Loucy (cell line): ENCODE measurements around the gene EXOSC2.

Experiments
- H2AFZ ChIP-seq: fragments of 200-600 bp; sonication (generic); 2 replicates; pipeline ENCODE4 v1.6.0; 2016; ENCODE audit warnings: antibody characterized with exemption, mild to moderate bottlenecking, low read length, moderate library complexity
- H3F3A ChIP-seq: fragments of 200-600 bp; 2 replicates; pipeline ENCODE4 v1.6.0; 2016; ENCODE audit warnings: antibody characterized with exemption, low read depth, mild to moderate bottlenecking
- H3K27me3 ChIP-seq: fragments of 200-600 bp; sonication (generic); 2 replicates; pipeline ENCODE4 v1.6.1; 2014; ENCODE audit warnings: low read length, mild to moderate bottlenecking; ENCODE audit not compliant: insufficient read depth, poor library complexity, severe bottlenecking
- H3K36me3 ChIP-seq: fragments of 200-600 bp; sonication (generic); 2 replicates; pipeline ENCODE4 v1.6.1; 2016; ENCODE audit warnings: low read length; ENCODE audit not compliant: insufficient read depth
- H3K4me1 ChIP-seq: fragments of 200-600 bp; sonication (generic); 2 replicates; pipeline ENCODE4 v1.5.1; 2014; ENCODE audit warnings: low read length, mild to moderate bottlenecking; ENCODE audit not compliant: insufficient read depth, poor library complexity, severe bottlenecking
- H3K4me2 ChIP-seq: fragments of 200-600 bp; sonication (generic); 2 replicates; pipeline ENCODE4 v1.6.0; 2014; ENCODE audit warnings: antibody characterized with exemption, low read length, low read depth, mild to moderate bottlenecking; ENCODE audit not compliant: poor library complexity, severe bottlenecking
- H3K4me3 ChIP-seq: fragments of 200-600 bp; sonication (generic); 2 replicates; pipeline ENCODE4 v1.5.1; 2014; ENCODE audit warnings: low read length, mild to moderate bottlenecking, mixed read lengths; ENCODE audit not compliant: poor library complexity, severe bottlenecking
- H3K79me2 ChIP-seq: fragments of 200-600 bp; sonication (generic); 2 replicates; pipeline ENCODE4 v1.6.1; 2014; ENCODE audit warnings: low read length; ENCODE audit not compliant: insufficient read depth
- H3K9ac ChIP-seq: fragments of 200-600 bp; sonication (generic); 2 replicates; pipeline ENCODE4 v1.6.0; 2014; ENCODE audit warnings: mild to moderate bottlenecking, low read depth, low read length, moderate library complexity; ENCODE audit not compliant: poor library complexity, severe bottlenecking
- H3K9me2 ChIP-seq: fragments of 200-600 bp; sonication (generic); replicated peaks from 2 replicates; pipeline ENCODE4 v1.6.1; 2016; ENCODE audit warnings: low read depth, low read length, mixed read lengths
- H3K9me3 ChIP-seq: fragments of 200-600 bp; sonication (generic); 2 replicates; pipeline ENCODE4 v1.6.1; 2014; ENCODE audit warnings: mild to moderate bottlenecking, antibody characterized with exemption, low read length, low read depth; ENCODE audit not compliant: insufficient read depth
- H4K20me1 ChIP-seq: fragments of 200-600 bp; sonication (generic); 2 replicates; pipeline ENCODE4 v1.6.0; 2014; ENCODE audit warnings: antibody characterized with exemption, low read length, mild to moderate bottlenecking; ENCODE audit not compliant: insufficient read depth, poor library complexity, severe bottlenecking
- EZH2phosphoT487 ChIP-seq: fragments of 200-600 bp; IDR thresholded peaks from 2 replicates; pipeline ENCODE4 v1.6.1; 2018; ENCODE audit warnings: antibody characterized with exemption, mild to moderate bottlenecking, moderate library complexity, borderline replicate concordance
- TF ChIP-seq, protein P1 (sequence below): fragments of 200-600 bp; sonication (generic); conservative IDR thresholded peaks from 2 replicates; pipeline ENCODE4 v1.5.1; 2014; ENCODE audit warnings: mild to moderate bottlenecking, antibody characterized with exemption, low read length

The EXOSC2 gene

DNA sequence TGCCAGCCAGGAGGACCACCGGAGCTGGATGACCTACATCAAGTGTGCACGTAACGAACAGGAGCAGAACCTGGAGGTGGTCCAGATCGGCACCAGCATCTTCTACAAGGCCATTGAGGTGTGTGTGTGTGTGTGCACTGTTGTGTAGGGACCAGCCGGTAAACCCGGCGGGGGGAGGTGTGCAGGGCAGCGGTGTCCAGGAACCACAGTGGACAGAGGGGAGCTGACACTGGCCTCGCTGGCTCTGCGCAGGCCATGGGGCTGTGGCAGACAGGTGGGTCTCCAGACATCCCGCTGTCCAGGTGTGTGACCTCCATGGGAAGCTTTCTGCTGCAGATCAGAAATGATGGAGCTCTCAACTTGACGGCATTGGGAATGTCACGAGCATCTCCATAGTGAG, 25.4 kb upstream of the EXOSC2 start:
- Histone ChIP-seq H4K20me1 (no peaks in the 10 kb centered on the region), H3K27me3 (no peaks in the 10 kb centered on the region)

DNA sequence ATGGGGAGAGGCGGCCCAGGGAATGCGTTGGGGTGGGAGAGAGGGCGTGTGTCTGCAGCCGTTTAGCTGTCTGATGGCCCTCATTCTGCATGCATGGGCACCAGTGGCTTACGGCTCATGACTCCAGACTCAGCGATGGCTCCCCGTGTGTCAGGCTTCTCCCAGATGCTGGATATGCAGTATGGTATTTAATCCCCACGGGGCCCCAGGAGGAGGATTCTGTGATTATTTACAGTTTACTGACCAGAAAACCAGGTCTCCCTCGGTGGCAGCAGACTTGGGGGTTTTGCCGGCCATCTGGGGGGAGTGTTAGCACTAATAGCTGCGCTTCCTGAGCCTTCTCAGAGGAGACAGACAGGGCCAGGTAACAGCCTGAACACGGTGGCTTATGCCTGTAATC, 24.9 kb upstream of the EXOSC2 start:
- no peak overlapping the region for H2AFZ ChIP-seq
- H3K9me3 ChIP-seq: no peaks in the 10 kb centered on the region
- H3K79me2 ChIP-seq: no peaks in the 10 kb centered on the region
- TF ChIP-seq, protein P1, sequence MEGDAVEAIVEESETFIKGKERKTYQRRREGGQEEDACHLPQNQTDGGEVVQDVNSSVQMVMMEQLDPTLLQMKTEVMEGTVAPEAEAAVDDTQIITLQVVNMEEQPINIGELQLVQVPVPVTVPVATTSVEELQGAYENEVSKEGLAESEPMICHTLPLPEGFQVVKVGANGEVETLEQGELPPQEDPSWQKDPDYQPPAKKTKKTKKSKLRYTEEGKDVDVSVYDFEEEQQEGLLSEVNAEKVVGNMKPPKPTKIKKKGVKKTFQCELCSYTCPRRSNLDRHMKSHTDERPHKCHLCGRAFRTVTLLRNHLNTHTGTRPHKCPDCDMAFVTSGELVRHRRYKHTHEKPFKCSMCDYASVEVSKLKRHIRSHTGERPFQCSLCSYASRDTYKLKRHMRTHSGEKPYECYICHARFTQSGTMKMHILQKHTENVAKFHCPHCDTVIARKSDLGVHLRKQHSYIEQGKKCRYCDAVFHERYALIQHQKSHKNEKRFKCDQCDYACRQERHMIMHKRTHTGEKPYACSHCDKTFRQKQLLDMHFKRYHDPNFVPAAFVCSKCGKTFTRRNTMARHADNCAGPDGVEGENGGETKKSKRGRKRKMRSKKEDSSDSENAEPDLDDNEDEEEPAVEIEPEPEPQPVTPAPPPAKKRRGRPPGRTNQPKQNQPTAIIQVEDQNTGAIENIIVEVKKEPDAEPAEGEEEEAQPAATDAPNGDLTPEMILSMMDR: no peak
- no peak for TF ChIP-seq EZH2phosphoT487
- H3F3A ChIP-seq: no peaks in the 10 kb centered on the region
- H3K36me3 ChIP-seq: no peaks in the 10 kb centered on the region
- H3K4me2 ChIP-seq: no peak overlapping the region
- H3K27me3 ChIP-seq: no peaks in the 10 kb centered on the region
- no peaks in the 10 kb centered on the region for H3K9me2 ChIP-seq
- H3K4me3 ChIP-seq: no peak overlapping the region
- no peaks in the 10 kb centered on the region for H4K20me1 ChIP-seq
- H3K9ac ChIP-seq: no peak overlapping the region
- H3K4me1 ChIP-seq: peaks cover 7% of the 10 kb centered on the region

More for the DNA sequence above, 25.4 kb upstream of the EXOSC2 start:
- no peaks in the 10 kb centered on the region for H3K36me3 ChIP-seq
- H3K9ac ChIP-seq: no peak overlapping the region
- no peak overlapping the region for H2AFZ ChIP-seq
- no peaks in the 10 kb centered on the region for H3K9me3 ChIP-seq
- H3K4me3 ChIP-seq: no peak overlapping the region
- H3K79me2 ChIP-seq: no peaks in the 10 kb centered on the region
- no peaks in the 10 kb centered on the region for H3F3A ChIP-seq
- peaks cover 7% of the 10 kb centered on the region for H3K4me1 ChIP-seq
- H3K4me2 ChIP-seq: no peak overlapping the region
- no peaks in the 10 kb centered on the region for H3K9me2 ChIP-seq
- TF ChIP-seq EZH2phosphoT487: no peak
- TF ChIP-seq, protein P1: no peak

DNA sequence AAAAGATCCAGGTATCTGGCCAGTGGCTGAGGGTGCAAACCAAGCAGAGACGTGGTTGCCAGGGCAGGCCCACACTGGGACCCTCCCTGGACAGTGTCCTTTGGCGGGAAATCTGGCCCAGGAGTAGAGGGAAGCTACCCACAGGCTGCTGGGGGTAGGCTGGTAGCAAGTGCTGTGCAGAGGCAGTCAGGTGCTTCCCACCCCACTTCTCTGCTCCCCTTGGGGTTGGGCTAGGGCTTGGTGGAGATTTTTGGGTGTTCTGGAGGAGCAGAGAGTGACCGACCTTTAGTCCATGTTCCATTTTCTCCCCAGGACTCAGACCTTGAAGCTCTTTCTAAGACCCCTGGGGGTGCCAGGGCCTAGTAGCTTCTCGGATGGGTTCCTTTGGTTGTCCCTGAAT, 23.6 kb upstream of the EXOSC2 start:
- no peaks in the 10 kb centered on the region for H3K9me2 ChIP-seq
- no peaks in the 10 kb centered on the region for H3K9me3 ChIP-seq
- no peak for TF ChIP-seq EZH2phosphoT487
- TF ChIP-seq, protein P1: no peak
- H3K9ac ChIP-seq: no peak overlapping the region
- no peak overlapping the region for H3K4me3 ChIP-seq
- no peaks in the 10 kb centered on the region for H3K79me2 ChIP-seq
- no peaks in the 10 kb centered on the region for H4K20me1 ChIP-seq
- peaks cover 7% of the 10 kb centered on the region for H3K4me1 ChIP-seq
- H2AFZ ChIP-seq: no peak overlapping the region; the same call in 1 of the 2 replicates
- H3F3A ChIP-seq: no peaks in the 10 kb centered on the region
- no peak overlapping the region for H3K4me2 ChIP-seq
- H3K36me3 ChIP-seq: no peaks in the 10 kb centered on the region
- no peaks in the 10 kb centered on the region for H3K27me3 ChIP-seq
